ENCODE results near the gene GRB14.
A peak's percentile ranks its signal among the peaks of the same experiment; 100 is the strongest.
"Not testable (repeated sequence)": the region's sequence is repeated elsewhere in the genome, so short reads cannot be mapped to it uniquely, and the experiment has no call there.

The GRB14 gene

DNA sequence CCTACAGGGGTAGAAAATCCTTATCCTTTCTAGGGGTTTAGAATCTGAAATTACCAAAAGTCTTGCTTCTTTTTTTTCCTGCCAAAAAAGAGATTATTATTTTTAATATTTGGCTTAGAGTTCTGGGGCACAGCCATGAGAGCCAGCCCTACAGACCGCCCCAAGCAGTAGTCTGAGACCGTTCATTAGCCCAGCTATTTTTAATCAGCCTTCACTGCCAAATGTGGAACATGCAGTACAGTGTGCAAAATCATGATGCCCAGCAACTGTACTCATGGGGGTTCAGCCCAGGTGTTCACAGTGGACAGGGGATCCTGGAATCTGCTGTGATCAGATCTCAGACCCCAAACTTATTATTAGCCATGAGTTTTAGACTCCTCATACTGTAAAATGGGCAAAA, 60.4 kb downstream of the GRB14 start:
- Histone ChIP-seq H3K79me2 (ENCODE audit: control insufficient read depth, insufficient read depth, low read length, unreplicated experiment) (no peaks in the 10 kb centered on the region), H3K36me3 (ENCODE audit: insufficient read depth, low read length) (no peaks in the 10 kb centered on the region), H3K27ac (ENCODE audit: low read depth, low read length) (no peak overlapping the region), H3K27me3 (ENCODE audit: insufficient read depth, low read length) (no peaks in the 10 kb centered on the region), H2AFZ (ENCODE audit: low read length, unreplicated experiment) (no peak overlapping the region), H3K4me3 (ENCODE audit: low read depth, low read length) (peak overlapping the region; percentile 32; the same call in 1 of the 2 replicates), H3K4me1 (ENCODE audit: control insufficient read depth, insufficient read depth, low read length, unreplicated experiment) (peaks cover 6% of the 10 kb centered on the region)

GRCh38 chr2:164560181-164560792, 61.0 kb downstream of the GRB14 start:
- Histone ChIP-seq H3K27ac (ENCODE audit: low read depth, low read length) (no peak overlapping the region), H3K4me3 (ENCODE audit: low read depth, low read length) (peak overlapping the region; percentile 32; the same call in 1 of the 2 replicates), H3K36me3 (ENCODE audit: insufficient read depth, low read length) (no peaks in the 10 kb centered on the region), H3K4me1 (ENCODE audit: control insufficient read depth, insufficient read depth, low read length, unreplicated experiment) (peaks cover 6% of the 10 kb centered on the region), H3K27me3 (ENCODE audit: insufficient read depth, low read length) (no peaks in the 10 kb centered on the region), H3K79me2 (ENCODE audit: control insufficient read depth, insufficient read depth, low read length, unreplicated experiment) (no peaks in the 10 kb centered on the region), H2AFZ (ENCODE audit: low read length, unreplicated experiment) (no peak overlapping the region)

- H3K36me3 ChIP-seq (ENCODE audit: insufficient read depth, low read length): no peaks in the 10 kb centered on the region
- H3K79me2 ChIP-seq (ENCODE audit: control insufficient read depth, insufficient read depth, low read length, unreplicated experiment): no peaks in the 10 kb centered on the region
- no peak overlapping the region for H2AFZ ChIP-seq (ENCODE audit: low read length, unreplicated experiment)
- H3K4me3 ChIP-seq (ENCODE audit: low read depth, low read length): no peak overlapping the region
- no peak overlapping the region for H3K27ac ChIP-seq (ENCODE audit: low read depth, low read length)
- peaks cover 6% of the 10 kb centered on the region for H3K4me1 ChIP-seq (ENCODE audit: control insufficient read depth, insufficient read depth, low read length, unreplicated experiment)
- no peaks in the 10 kb centered on the region for H3K27me3 ChIP-seq (ENCODE audit: insufficient read depth, low read length)
Observed at GRCh38 chr2:164558450-164558849, 62.8 kb downstream of the GRB14 start.

- Histone ChIP-seq H3K79me2 (ENCODE audit: control insufficient read depth, insufficient read depth, low read length, unreplicated experiment) (no peaks in the 10 kb centered on the region), H3K27me3 (ENCODE audit: insufficient read depth, low read length) (no peaks in the 10 kb centered on the region)
Observed at GRCh38 chr2:164554487-164554886, 66.8 kb downstream of the GRB14 start.

DNA sequence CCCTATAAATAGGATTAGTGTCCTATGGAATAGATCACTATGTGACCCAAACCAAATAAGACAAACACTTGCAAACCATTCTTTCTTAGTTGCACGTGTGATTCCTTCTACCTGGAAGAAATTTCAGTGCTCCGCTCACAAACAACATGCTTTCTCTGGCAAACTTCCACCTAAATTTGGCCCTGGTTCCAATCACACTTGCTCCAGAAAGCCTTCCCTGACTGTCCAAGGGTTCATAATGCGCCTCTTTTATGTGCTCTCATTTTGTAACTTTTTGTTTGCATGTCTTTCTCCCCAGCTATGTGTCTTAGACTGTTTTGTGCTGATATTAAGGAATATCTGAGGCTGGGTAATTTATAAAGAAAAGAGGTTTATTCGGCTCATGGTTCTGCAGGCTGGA, 69.8 kb downstream of the GRB14 start:
- Histone ChIP-seq H3K4me3 (ENCODE audit: low read depth, low read length) (no peak overlapping the region), H3K36me3 (ENCODE audit: insufficient read depth, low read length) (no peaks in the 10 kb centered on the region), H3K4me1 (ENCODE audit: control insufficient read depth, insufficient read depth, low read length, unreplicated experiment) (no peaks in the 10 kb centered on the region), H3K27me3 (ENCODE audit: insufficient read depth, low read length) (no peaks in the 10 kb centered on the region), H3K79me2 (ENCODE audit: control insufficient read depth, insufficient read depth, low read length, unreplicated experiment) (no peaks in the 10 kb centered on the region), H2AFZ (ENCODE audit: low read length, unreplicated experiment) (no peak overlapping the region), H3K27ac (ENCODE audit: low read depth, low read length) (no peak overlapping the region)

More at GRCh38 chr2:164554487-164554886, 66.8 kb downstream of the GRB14 start:
- Histone ChIP-seq H3K4me1 (ENCODE audit: control insufficient read depth, insufficient read depth, low read length, unreplicated experiment) (no peaks in the 10 kb centered on the region), H2AFZ (ENCODE audit: low read length, unreplicated experiment) (no peak overlapping the region), H3K27ac (ENCODE audit: low read depth, low read length) (no peak overlapping the region), H3K36me3 (ENCODE audit: insufficient read depth, low read length) (no peaks in the 10 kb centered on the region), H3K4me3 (ENCODE audit: low read depth, low read length) (no peak overlapping the region)

DNA sequence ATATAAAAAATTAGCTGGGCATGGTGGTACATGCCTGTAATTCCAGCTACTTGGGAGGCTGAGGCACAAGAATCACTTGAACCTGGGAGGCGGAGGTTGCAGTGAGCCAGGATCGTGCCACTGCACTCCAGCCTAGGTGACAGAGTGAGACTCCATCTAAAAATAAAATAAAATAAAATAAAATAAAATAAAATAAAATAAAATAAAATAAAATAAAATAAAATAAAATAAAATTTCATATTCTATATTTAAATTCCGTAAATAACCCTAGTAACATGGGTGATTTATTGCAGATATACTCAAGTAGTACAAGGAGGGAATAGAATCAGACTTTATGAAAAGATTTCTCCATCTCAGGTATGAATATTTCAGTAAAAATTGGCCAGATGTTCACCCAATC, 71.6 kb downstream of the GRB14 start:
- not testable (repeated sequence) for H3K27me3 ChIP-seq (ENCODE audit: insufficient read depth, low read length)

GRCh38 chr2:164545484-164545883, 75.8 kb downstream of the GRB14 start:
- peaks cover 11% of the 10 kb centered on the region for H3K4me1 ChIP-seq (ENCODE audit: control insufficient read depth, insufficient read depth, low read length, unreplicated experiment)
- H3K36me3 ChIP-seq (ENCODE audit: insufficient read depth, low read length): no peaks in the 10 kb centered on the region
- no peak overlapping the region for H3K4me3 ChIP-seq (ENCODE audit: low read depth, low read length)
- H3K79me2 ChIP-seq (ENCODE audit: control insufficient read depth, insufficient read depth, low read length, unreplicated experiment): no peaks in the 10 kb centered on the region
- no peak overlapping the region for H2AFZ ChIP-seq (ENCODE audit: low read length, unreplicated experiment)
- no peaks in the 10 kb centered on the region for H3K27me3 ChIP-seq (ENCODE audit: insufficient read depth, low read length)
- H3K27ac ChIP-seq (ENCODE audit: low read depth, low read length): no peak overlapping the region

More for the DNA sequence above, 71.6 kb downstream of the GRB14 start:
- H3K4me3 ChIP-seq (ENCODE audit: low read depth, low read length); H3K79me2 ChIP-seq (ENCODE audit: control insufficient read depth, insufficient read depth, low read length, unreplicated experiment); H3K27ac ChIP-seq (ENCODE audit: low read depth, low read length); H3K4me1 ChIP-seq (ENCODE audit: control insufficient read depth, insufficient read depth, low read length, unreplicated experiment); H3K36me3 ChIP-seq (ENCODE audit: insufficient read depth, low read length); H2AFZ ChIP-seq (ENCODE audit: low read length, unreplicated experiment): not testable (repeated sequence)

DNA sequence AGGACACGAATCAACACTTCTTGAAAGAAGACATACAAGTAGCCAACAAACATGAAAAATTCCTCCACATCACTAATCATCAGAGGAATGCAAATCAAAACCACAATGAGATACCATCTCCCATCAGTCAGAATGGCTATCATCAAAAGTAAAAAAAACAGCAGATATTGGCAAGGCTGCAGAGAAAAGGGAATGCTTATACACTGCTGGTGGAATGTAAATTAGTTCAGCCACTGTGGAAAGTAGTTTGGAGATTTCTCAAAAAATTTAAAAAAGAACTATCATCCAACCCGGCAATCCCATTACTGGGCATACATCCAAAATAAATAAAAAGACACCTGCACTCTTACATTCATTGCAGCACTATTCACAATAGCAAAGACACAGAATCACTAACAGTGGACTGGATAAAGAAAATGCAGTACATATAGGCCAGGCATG, 78.7 kb downstream of the GRB14 start:
- Histone ChIP-seq H2AFZ (ENCODE audit: low read length, unreplicated experiment) (no peak overlapping the region), H3K4me1 (ENCODE audit: control insufficient read depth, insufficient read depth, low read length, unreplicated experiment) (peaks cover 11% of the 10 kb centered on the region), H3K36me3 (ENCODE audit: insufficient read depth, low read length) (no peaks in the 10 kb centered on the region), H3K79me2 (ENCODE audit: control insufficient read depth, insufficient read depth, low read length, unreplicated experiment) (no peaks in the 10 kb centered on the region), H3K4me3 (ENCODE audit: low read depth, low read length) (no peak overlapping the region), H3K27ac (ENCODE audit: low read depth, low read length) (no peak overlapping the region), H3K27me3 (ENCODE audit: insufficient read depth, low read length) (no peaks in the 10 kb centered on the region)

GRCh38 chr2:164538240-164538866, 82.9 kb downstream of the GRB14 start:
- no peaks in the 10 kb centered on the region for H3K79me2 ChIP-seq (ENCODE audit: control insufficient read depth, insufficient read depth, low read length, unreplicated experiment)
- H3K36me3 ChIP-seq (ENCODE audit: insufficient read depth, low read length): no peaks in the 10 kb centered on the region
- no peak overlapping the region for H2AFZ ChIP-seq (ENCODE audit: low read length, unreplicated experiment)
- H3K27ac ChIP-seq (ENCODE audit: low read depth, low read length): no peak overlapping the region
- peaks cover 11% of the 10 kb centered on the region for H3K4me1 ChIP-seq (ENCODE audit: control insufficient read depth, insufficient read depth, low read length, unreplicated experiment)
- no peaks in the 10 kb centered on the region for H3K27me3 ChIP-seq (ENCODE audit: insufficient read depth, low read length)
- H3K4me3 ChIP-seq (ENCODE audit: low read depth, low read length): no peak overlapping the region

DNA sequence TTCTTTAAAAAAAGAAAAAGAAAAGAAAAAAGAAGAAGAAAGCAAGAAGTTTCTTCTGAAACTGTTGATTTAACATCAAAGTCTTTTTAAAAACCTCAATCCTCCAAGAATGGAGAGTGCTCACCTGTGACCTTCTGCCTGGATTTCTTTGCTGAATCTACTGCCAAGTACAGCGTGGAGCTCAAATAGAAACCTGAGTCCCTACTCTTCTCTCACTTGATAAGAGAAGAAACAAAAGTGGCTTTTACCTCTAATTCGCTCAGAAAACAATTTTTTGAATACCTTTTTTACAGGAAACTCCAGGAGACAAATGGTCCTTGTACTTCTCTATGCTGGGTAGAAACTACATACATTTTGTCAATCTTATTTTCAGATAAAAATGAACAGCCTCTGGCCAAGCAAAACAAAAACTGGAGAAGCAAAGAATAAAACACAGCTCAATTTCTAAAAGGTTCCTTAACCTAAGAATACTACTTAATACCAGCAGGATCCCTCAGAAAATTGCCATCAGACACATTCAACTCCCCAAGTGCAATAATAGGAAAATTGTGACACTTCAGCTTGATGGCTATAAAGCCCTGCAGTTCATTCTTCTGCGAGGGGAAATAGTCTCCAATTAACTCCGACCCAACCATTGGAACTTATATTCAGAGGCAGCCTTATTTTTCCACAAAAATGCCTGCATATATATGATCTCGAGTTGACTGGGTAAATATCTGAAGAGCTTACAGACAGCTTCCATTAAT, 85.8 kb downstream of the GRB14 start:
- Histone ChIP-seq H3K79me2 (ENCODE audit: control insufficient read depth, insufficient read depth, low read length, unreplicated experiment) (no peaks in the 10 kb centered on the region), H3K27me3 (ENCODE audit: insufficient read depth, low read length) (no peaks in the 10 kb centered on the region), H3K27ac (ENCODE audit: low read depth, low read length) (no peak overlapping the region), H3K36me3 (ENCODE audit: insufficient read depth, low read length) (no peaks in the 10 kb centered on the region), H3K4me3 (ENCODE audit: low read depth, low read length) (no peak overlapping the region), H2AFZ (ENCODE audit: low read length, unreplicated experiment) (no peak overlapping the region), H3K4me1 (ENCODE audit: control insufficient read depth, insufficient read depth, low read length, unreplicated experiment) (no peaks in the 10 kb centered on the region)

DNA sequence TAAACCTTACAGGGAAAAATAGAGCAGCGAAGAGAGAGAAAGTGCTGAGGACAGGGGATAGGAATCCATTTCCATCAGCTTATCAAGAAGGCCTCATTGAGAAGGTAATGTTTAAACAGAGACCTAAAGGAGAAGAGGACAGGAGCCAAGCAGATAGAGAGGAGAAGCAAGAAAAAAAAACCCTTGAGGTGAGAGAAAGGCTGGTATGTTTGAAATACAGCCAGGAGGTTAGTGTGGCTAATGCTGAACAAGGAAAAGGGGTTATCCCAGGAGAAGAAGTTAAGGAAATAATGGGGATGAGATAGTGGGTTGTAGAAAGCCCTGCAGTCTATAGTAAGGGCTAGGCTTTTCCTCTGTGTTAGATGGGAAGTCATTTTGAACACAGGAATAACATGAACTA, 90.8 kb downstream of the GRB14 start:
- H3K4me3 ChIP-seq (ENCODE audit: low read depth, low read length): no peak overlapping the region
- no peaks in the 10 kb centered on the region for H3K36me3 ChIP-seq (ENCODE audit: insufficient read depth, low read length)
- no peak overlapping the region for H2AFZ ChIP-seq (ENCODE audit: low read length, unreplicated experiment)
- no peak overlapping the region for H3K27ac ChIP-seq (ENCODE audit: low read depth, low read length)
- H3K79me2 ChIP-seq (ENCODE audit: control insufficient read depth, insufficient read depth, low read length, unreplicated experiment): no peaks in the 10 kb centered on the region
- H3K27me3 ChIP-seq (ENCODE audit: insufficient read depth, low read length): no peaks in the 10 kb centered on the region
- no peaks in the 10 kb centered on the region for H3K4me1 ChIP-seq (ENCODE audit: control insufficient read depth, insufficient read depth, low read length, unreplicated experiment)
